ENCODE results near the gene ARSG.

ARSG gene

GRCh38 chr17:68432086-68432864, 141.0 kb downstream of the ARSG start:
- DNase-seq = no peak

GRCh38 chr17:68433211-68433610, 141.9 kb downstream of the ARSG start:
- no peak for DNase-seq

- no peak for DNase-seq
Measured at GRCh38 chr17:68433911-68434508, 142.7 kb downstream of the ARSG start.

GRCh38 chr17:68435361-68435760, 144.1 kb downstream of the ARSG start:
- no peak for DNase-seq

GRCh38 chr17:68435876-68436842, 144.9 kb downstream of the ARSG start:
- DNase-seq = peak; percentile 84

- peak; percentile 31 for DNase-seq
Measured at GRCh38 chr17:68437979-68438822, 146.9 kb downstream of the ARSG start.

- no peak for DNase-seq
Measured at GRCh38 chr17:68439656-68440290, 148.5 kb downstream of the ARSG start.

GRCh38 chr17:68440526-68440925, 149.2 kb downstream of the ARSG start:
- no peak for DNase-seq

GRCh38 chr17:68441070-68441770, 149.9 kb downstream of the ARSG start:
- DNase-seq = no peak

- DNase-seq = no peak
Measured at GRCh38 chr17:68443972-68444464, 152.7 kb downstream of the ARSG start.

- DNase-seq = no peak
Measured at GRCh38 chr17:68445671-68446070, 154.4 kb downstream of the ARSG start.

- DNase-seq = no peak
Measured at GRCh38 chr17:68446626-68447041, 155.3 kb downstream of the ARSG start.

GRCh38 chr17:68449021-68449739, 157.9 kb downstream of the ARSG start:
- no peak for DNase-seq

GRCh38 chr17:68450391-68450790, 159.1 kb downstream of the ARSG start:
- DNase-seq = no peak

- no peak for DNase-seq
Measured at GRCh38 chr17:68450801-68451200, 159.5 kb downstream of the ARSG start.

GRCh38 chr17:68451670-68452354, 160.5 kb downstream of the ARSG start:
- DNase-seq = no peak

- no peak for DNase-seq
Measured at GRCh38 chr17:68452724-68453290, 161.5 kb downstream of the ARSG start.

GRCh38 chr17:68453991-68454665, 162.8 kb downstream of the ARSG start:
- DNase-seq = no peak

GRCh38 chr17:68455901-68456338, 164.6 kb downstream of the ARSG start:
- DNase-seq = no peak
